H1 (cell line): ENCODE data around the gene SLC25A3. TPM values are rescaled to one million over a fixed set of nuclear protein-coding genes. Genes with fewer than 3 reads are reported as not detected.

Experiments
- CTCF ChIP-seq, 3 experiments: IDR thresholded peaks; 1 replicate in 2 of 3; 2 replicates in 1 of 3; pipeline versions ENCODE4 v1.5.1 to v1.6.1; 2011; ENCODE audit warnings: low read length in 3 of 3, mild to moderate bottlenecking in 3 of 3, inconsistent platforms in 2 of 3, low read depth in 1 of 3, moderate library complexity in 1 of 3; ENCODE audit not compliant: insufficient read depth in 1 of 3; ENCODE audit errors: control extremely low read depth in 1 of 3
- EGR1 ChIP-seq: IDR thresholded peaks from 2 replicates; pipeline ENCODE4 v1.6.1; 2011; ENCODE audit warnings: low read depth, low read length, borderline replicate concordance
- MAX ChIP-seq: IDR thresholded peaks from 2 replicates; pipeline ENCODE4 v1.6.1; 2012; ENCODE audit warnings: inconsistent platforms
- TBP ChIP-seq: IDR thresholded peaks from 2 replicates; pipeline ENCODE4 v1.6.1; 2011; ENCODE audit warnings: low read depth, low read length, improper control_type of control experiment
- polyA plus RNA-seq, 7 experiments: library from polyadenylated mRNA; depleted of rRNA in 3 of 7; stranded (reverse) in 5 of 7; unstranded in 2 of 7; fragments of >200 nt in 5 of 7; fragments of 200-250 nt in 2 of 7; gene quantifications; 1 replicate in 5 of 7; 2 replicates in 1 of 7; 4 replicates in 1 of 7; pipeline versions ENCODE4 v1.2.1 to v1.2.3, GENCODE V29; 2011 to 2013; ENCODE audit warnings: missing spikeins in 2 of 7, mixed read lengths in 2 of 7
- total RNA-seq: library from RNA; stranded (reverse); fragmentation: NEBNext Ultra II Directional; extraction: Animal tissue kit (Norgen Biotek cat#: 25700); gene quantifications from 2 replicates; pipeline ENCODE4 v1.2.1, GENCODE V29; 2021

SLC25A3 gene
- total and polyA plus RNA-seq, 2 of the 8 experiments (the other 6 are each of a cell fraction or from before 2014, with no cell fraction given), result 702 to 709 TPM

- TF ChIP-seq CTCF (IDR thresholded peaks at IDR 0.05; ENCODE audit: control extremely low read depth in 1 of 3, insufficient read depth in 1 of 3, low read depth in 1 of 3, low read length in 3 of 3), result no peak
- TF ChIP-seq EGR1, result no peak
- TF ChIP-seq MAX, result no peak
- TF ChIP-seq TBP, result no peak
Measured at GRCh38 chr12:98646294-98647090, 53.0 kb downstream of the SLC25A3 start (continued).
